ENCODE data around the gene PARD3. TPM values are rescaled to one million over a fixed set of nuclear protein-coding genes. Genes with fewer than 3 reads are reported as not detected.

The PARD3 gene
- total RNA-seq, 4 donors from 2014 or later, result 30.9 to 54.6 (median 40.0) TPM

DNA sequence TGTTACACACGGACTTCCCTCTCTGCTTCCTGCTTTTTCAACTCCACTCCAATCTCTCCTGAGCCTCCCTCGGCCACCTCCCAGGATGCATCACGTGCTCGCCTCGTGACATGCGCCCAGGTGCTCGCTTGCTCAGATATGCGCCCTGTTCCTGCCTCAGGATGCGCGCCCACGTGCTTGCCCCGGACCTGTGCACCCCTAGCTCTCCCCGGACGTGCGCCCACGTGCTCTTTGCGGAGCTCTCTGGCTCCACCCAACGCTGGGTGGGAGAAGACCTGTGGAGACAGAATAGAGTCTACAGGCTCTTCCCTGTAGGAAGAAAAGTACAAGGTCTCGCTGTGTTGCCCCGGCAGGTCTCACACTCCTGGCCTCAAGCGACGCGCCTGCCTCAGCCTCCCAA lies 23.1 kb downstream of the PARD3 start:
- TF ChIP-seq, protein P1, sequence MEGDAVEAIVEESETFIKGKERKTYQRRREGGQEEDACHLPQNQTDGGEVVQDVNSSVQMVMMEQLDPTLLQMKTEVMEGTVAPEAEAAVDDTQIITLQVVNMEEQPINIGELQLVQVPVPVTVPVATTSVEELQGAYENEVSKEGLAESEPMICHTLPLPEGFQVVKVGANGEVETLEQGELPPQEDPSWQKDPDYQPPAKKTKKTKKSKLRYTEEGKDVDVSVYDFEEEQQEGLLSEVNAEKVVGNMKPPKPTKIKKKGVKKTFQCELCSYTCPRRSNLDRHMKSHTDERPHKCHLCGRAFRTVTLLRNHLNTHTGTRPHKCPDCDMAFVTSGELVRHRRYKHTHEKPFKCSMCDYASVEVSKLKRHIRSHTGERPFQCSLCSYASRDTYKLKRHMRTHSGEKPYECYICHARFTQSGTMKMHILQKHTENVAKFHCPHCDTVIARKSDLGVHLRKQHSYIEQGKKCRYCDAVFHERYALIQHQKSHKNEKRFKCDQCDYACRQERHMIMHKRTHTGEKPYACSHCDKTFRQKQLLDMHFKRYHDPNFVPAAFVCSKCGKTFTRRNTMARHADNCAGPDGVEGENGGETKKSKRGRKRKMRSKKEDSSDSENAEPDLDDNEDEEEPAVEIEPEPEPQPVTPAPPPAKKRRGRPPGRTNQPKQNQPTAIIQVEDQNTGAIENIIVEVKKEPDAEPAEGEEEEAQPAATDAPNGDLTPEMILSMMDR (IDR thresholded peaks at IDR 0.05), result no peak
- DNase-seq (ENCODE audit: low spot score), result no peak
- ATAC-seq (ENCODE audit: low FRiP score), result no peak

DNA sequence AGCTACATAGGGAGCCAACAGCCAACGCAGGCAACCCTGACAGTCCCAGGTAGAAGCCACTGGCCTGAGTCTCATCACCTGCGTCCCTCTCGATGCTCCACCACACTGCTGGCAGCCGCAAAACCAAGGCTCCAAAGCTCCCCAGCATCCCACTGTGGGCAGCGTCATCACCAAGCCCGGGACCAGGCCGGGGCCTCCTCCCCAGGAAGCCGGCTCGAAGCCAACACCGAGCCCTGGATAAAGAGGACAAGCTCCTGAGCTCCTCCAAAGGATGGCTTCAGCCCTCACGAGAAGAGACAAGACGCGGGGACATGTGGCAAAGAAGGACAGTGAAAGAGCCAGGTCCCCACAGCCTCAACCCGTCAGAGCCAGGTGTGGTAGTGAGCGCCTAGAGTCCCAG lies 23.9 kb downstream of the PARD3 start:
- no peak for ATAC-seq (ENCODE audit: low FRiP score)
- TF ChIP-seq, protein P1 (IDR thresholded peaks at IDR 0.05), result no peak
- no peak for DNase-seq (ENCODE audit: low spot score)

DNA sequence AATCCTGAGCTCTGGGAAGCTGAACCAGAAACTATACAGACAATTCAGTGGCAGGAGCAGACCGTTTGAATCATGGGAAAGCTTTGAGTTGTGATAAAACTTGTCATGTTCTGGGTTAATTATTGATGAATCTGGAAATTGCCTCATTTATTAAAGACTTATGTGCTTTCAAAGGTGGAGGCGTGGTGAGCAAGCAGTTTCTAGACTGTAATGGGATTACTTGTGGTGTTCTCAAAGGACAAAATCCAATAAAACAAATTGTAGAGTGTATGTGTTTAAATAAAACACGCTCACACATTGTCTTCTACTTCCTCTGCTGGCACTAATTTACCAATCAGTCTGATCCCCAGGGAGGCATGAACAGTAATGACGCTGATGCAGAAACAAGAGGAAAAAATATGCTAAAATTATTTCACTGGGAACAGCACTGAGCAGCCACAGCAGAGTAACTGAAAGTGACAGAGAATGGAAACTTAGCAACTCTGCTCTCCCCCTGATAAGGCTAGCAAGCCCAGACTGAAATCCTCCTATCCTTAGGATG lies 25.1 kb downstream of the PARD3 start:
- ATAC-seq (ENCODE audit: low FRiP score), result no peak
- no peak for DNase-seq (ENCODE audit: low spot score)
- TF ChIP-seq, protein P1 (IDR thresholded peaks at IDR 0.05), result no peak

DNA sequence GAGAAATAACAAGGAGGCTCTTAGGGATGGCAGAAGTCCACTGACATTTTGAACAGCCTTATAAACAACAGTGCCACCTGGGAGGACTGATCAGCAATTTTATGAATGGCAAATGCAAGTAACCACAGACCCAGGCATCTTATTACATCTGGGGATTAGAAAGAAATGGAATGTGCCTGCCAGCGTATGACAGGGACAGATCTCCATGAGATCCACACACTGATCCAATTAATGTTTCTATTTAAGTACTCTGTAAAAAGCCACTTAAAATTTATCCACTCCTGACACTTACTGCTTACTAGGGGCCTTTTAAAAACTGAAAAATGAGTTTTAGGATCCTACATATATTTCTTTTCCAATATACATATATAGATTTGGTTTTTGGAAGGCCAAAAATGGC lies 28.6 kb downstream of the PARD3 start:
- TF ChIP-seq, protein P1 (IDR thresholded peaks at IDR 0.05), result no peak
- no peak for ATAC-seq (ENCODE audit: low FRiP score)

DNA sequence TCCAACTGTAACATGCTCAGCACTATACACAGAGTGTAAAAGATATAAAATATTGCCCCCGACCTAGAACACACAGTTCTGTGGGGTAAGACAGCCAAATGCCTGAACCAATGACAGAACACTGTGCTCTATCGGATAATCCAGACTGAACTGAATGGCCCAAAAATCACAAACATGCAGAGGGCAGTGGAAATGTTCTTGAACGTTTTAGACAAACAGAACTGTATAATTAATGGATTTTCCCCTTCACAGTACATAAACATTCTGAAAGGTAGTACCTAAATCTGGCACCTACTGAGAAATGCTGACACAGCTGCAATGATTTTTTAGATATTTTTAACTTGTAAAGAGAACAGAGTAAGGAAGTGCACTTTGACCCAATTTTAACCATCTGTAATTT lies 33.4 kb downstream of the PARD3 start:
- DNase-seq (ENCODE audit: low spot score), result no peak
- peak; percentile 28 for ATAC-seq (ENCODE audit: low FRiP score)
- TF ChIP-seq, protein P1 (IDR thresholded peaks at IDR 0.05), result no peak

More for the DNA sequence above, 28.6 kb downstream of the PARD3 start:
- DNase-seq (ENCODE audit: low spot score), result no peak

DNA sequence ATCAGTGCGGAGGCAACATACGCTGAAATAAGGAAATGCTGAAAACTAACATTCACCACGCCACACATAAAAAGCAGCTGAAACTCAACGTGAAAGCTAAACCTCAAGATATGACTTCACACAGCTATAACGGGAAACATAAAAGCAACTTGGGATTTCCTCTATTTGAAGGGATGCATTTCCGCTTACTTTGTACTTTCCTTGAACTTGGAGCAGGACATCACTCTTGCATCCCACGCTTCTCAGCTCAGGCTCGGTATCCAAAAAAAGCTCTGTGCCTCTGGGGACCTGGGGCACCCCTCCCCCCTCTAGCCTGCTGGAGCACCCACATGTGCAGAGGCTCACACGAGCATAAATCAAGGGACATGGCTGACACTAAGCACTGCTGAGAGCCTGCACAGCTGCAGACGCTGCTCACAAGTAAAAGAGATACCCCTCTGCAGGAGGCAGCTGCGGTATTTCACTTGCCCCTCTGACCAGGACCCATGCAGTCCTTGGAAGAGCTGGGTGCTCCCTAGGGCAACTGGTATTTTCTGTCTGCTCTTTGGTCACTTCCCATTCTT lies 34.2 kb downstream of the PARD3 start:
- no peak for DNase-seq (ENCODE audit: low spot score)
- peak; percentile 65 for ATAC-seq (ENCODE audit: low FRiP score)
- TF ChIP-seq, protein P1 (IDR thresholded peaks at IDR 0.05), result no peak

DNA sequence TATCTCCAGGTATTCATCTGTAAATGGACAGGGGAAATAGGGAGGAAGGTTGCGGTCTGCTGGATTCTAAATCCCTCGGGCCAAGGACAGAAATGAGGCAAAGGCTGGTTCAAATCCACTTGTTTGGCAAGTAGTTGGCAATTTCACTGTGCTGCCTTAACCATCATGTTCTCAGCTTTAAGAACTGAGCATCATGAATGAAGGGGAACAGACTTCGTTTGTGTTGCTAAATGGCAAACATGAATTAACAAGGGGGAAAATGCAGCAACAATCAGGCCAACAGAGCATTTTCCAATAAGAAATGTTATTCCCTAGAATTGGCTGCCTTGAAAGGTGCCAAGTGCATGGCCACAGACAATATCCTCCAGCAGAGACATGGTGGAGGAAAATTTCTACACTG lies 36.9 kb downstream of the PARD3 start:
- ATAC-seq (ENCODE audit: low FRiP score) (no peak), DNase-seq (ENCODE audit: low spot score) (no peak)
- TF ChIP-seq, protein P1 (IDR thresholded peaks at IDR 0.05), result no peak
